GM04503 (cell line): ENCODE results near the gene NDUFB7.
"Not testable (repeated sequence)": the region's sequence is repeated elsewhere in the genome, so short reads cannot be mapped to it uniquely, and the experiment has no call there.

Experiments used
- DNase-seq: peaks from one replicate; pipeline ENCODE4 v3.0.0-alpha.2; 2012; ENCODE audit warnings: low read depth

The NDUFB7 gene

GRCh38 chr19:14570864-14571527 lies 870 bp downstream of the NDUFB7 start:
- DNase-seq, result no peak

- DNase-seq, result no peak
Observed at GRCh38 chr19:14567079-14567478, 4.8 kb downstream of the NDUFB7 start.

- DNase-seq, result no peak
Observed at GRCh38 chr19:14566712-14567077, 5.2 kb downstream of the NDUFB7 start.

- no peak for DNase-seq
Observed at GRCh38 chr19:14565765-14566711, 5.8 kb downstream of the NDUFB7 start.

- DNase-seq, result no peak
Observed at GRCh38 chr19:14565298-14565679, 6.6 kb downstream of the NDUFB7 start.

- not testable (repeated sequence) for DNase-seq
Observed at GRCh38 chr19:14564652-14565297, 7.1 kb downstream of the NDUFB7 start.

GRCh38 chr19:14563989-14564651 lies 7.7 kb downstream of the NDUFB7 start:
- no peak for DNase-seq

- DNase-seq, result no peak
Observed at GRCh38 chr19:14563590-14563926, 8.3 kb downstream of the NDUFB7 start.

- DNase-seq, result no peak
Observed at GRCh38 chr19:14562660-14563589, 8.9 kb downstream of the NDUFB7 start.

- no peak for DNase-seq
Observed at GRCh38 chr19:14561847-14562351, 10.0 kb downstream of the NDUFB7 start.

GRCh38 chr19:14561249-14561648 lies 10.6 kb downstream of the NDUFB7 start:
- no peak for DNase-seq

GRCh38 chr19:14560776-14561108 lies 11.1 kb downstream of the NDUFB7 start:
- no peak for DNase-seq

GRCh38 chr19:14559916-14560775 lies 11.7 kb downstream of the NDUFB7 start:
- DNase-seq, result no peak

- DNase-seq, result no peak
Observed at GRCh38 chr19:14558370-14559066, 13.3 kb downstream of the NDUFB7 start.

- no peak for DNase-seq
Observed at GRCh38 chr19:14556662-14557188, 15.1 kb downstream of the NDUFB7 start.

GRCh38 chr19:14555918-14556661 lies 15.8 kb downstream of the NDUFB7 start:
- no peak for DNase-seq

GRCh38 chr19:14554382-14554812 lies 17.5 kb downstream of the NDUFB7 start:
- DNase-seq, result no peak

- DNase-seq, result no peak
Observed at GRCh38 chr19:14553939-14554243, 18.0 kb downstream of the NDUFB7 start.
